H1 (cell line): ENCODE data around the gene IGF2BP3. TPM values are rescaled to one million over a fixed set of nuclear protein-coding genes. Genes with fewer than 3 reads are reported as not detected.

Experiments
- EZH2 ChIP-seq: fragments of 200-600 bp; sonication (generic); IDR thresholded peaks from 2 replicates; pipeline ENCODE4 v1.7.1; 2012; ENCODE audit warnings: low read depth, mild to moderate bottlenecking, moderate library complexity, low read length, inconsistent platforms; ENCODE audit not compliant: severe bottlenecking
- KDM4A ChIP-seq: IDR thresholded peaks from one replicate; pipeline ENCODE4 v1.7.1; 2012; ENCODE audit warnings: low read depth, mild to moderate bottlenecking, moderate library complexity, low read length, inconsistent platforms; ENCODE audit not compliant: severe bottlenecking
- SP2 ChIP-seq: IDR thresholded peaks from 2 replicates; pipeline ENCODE4 v1.6.1; 2012; ENCODE audit warnings: mild to moderate bottlenecking, low read length, inconsistent platforms
- SP4 ChIP-seq: IDR thresholded peaks from 2 replicates; pipeline ENCODE4 v1.6.1; 2012; ENCODE audit warnings: low read length, inconsistent platforms
- TAF1 ChIP-seq: IDR thresholded peaks from 2 replicates; pipeline ENCODE4 v1.6.1; 2011; ENCODE audit warnings: mild to moderate bottlenecking, low read depth, low read length
- polyA plus RNA-seq, 7 experiments: library from polyadenylated mRNA; depleted of rRNA in 3 of 7; stranded (reverse) in 5 of 7; unstranded in 2 of 7; fragments of >200 nt in 5 of 7; fragments of 200-250 nt in 2 of 7; gene quantifications; 1 replicate in 5 of 7; 2 replicates in 1 of 7; 4 replicates in 1 of 7; pipeline versions ENCODE4 v1.2.1 to v1.2.3, GENCODE V29; 2011 to 2013; ENCODE audit warnings: missing spikeins in 2 of 7, mixed read lengths in 2 of 7
- total RNA-seq: library from RNA; stranded (reverse); fragmentation: NEBNext Ultra II Directional; extraction: Animal tissue kit (Norgen Biotek cat#: 25700); gene quantifications from 2 replicates; pipeline ENCODE4 v1.2.1, GENCODE V29; 2021
- TF ChIP-seq, protein P1 (sequence below): fragments of 300-600 bp; sonication (generic); IDR thresholded peaks from 2 replicates; pipeline ENCODE4 v1.7.1; 2012; ENCODE audit warnings: low read length, moderate library complexity, mild to moderate bottlenecking, inconsistent platforms; ENCODE audit not compliant: insufficient replicate concordance

Gene IGF2BP3
- total and polyA plus RNA-seq, 2 of the 8 experiments (the other 6 are each of a cell fraction or from before 2014, with no cell fraction given) = 66.3 to 193 TPM

DNA sequence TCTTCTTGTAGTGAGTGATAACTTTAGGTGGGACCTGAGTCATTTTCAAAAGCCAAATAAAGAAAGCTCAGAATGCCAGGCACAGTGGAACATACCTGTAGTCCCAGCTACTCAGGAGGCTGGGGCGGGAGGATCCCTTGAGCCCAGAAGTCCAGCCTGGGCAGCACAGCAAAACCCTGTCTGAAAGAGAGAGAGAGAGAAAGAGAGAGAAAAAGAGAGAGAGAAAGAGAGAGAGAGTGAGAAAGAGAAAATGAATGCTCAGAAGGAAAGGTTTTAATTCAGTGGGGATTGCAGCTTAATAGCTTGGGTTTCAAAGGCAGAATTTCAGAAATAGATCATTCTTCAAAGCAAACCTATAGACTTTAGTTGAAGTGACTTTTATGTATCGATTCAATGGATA is 198.0 kb downstream of the IGF2BP3 start (continued):
- TF ChIP-seq, protein P1, sequence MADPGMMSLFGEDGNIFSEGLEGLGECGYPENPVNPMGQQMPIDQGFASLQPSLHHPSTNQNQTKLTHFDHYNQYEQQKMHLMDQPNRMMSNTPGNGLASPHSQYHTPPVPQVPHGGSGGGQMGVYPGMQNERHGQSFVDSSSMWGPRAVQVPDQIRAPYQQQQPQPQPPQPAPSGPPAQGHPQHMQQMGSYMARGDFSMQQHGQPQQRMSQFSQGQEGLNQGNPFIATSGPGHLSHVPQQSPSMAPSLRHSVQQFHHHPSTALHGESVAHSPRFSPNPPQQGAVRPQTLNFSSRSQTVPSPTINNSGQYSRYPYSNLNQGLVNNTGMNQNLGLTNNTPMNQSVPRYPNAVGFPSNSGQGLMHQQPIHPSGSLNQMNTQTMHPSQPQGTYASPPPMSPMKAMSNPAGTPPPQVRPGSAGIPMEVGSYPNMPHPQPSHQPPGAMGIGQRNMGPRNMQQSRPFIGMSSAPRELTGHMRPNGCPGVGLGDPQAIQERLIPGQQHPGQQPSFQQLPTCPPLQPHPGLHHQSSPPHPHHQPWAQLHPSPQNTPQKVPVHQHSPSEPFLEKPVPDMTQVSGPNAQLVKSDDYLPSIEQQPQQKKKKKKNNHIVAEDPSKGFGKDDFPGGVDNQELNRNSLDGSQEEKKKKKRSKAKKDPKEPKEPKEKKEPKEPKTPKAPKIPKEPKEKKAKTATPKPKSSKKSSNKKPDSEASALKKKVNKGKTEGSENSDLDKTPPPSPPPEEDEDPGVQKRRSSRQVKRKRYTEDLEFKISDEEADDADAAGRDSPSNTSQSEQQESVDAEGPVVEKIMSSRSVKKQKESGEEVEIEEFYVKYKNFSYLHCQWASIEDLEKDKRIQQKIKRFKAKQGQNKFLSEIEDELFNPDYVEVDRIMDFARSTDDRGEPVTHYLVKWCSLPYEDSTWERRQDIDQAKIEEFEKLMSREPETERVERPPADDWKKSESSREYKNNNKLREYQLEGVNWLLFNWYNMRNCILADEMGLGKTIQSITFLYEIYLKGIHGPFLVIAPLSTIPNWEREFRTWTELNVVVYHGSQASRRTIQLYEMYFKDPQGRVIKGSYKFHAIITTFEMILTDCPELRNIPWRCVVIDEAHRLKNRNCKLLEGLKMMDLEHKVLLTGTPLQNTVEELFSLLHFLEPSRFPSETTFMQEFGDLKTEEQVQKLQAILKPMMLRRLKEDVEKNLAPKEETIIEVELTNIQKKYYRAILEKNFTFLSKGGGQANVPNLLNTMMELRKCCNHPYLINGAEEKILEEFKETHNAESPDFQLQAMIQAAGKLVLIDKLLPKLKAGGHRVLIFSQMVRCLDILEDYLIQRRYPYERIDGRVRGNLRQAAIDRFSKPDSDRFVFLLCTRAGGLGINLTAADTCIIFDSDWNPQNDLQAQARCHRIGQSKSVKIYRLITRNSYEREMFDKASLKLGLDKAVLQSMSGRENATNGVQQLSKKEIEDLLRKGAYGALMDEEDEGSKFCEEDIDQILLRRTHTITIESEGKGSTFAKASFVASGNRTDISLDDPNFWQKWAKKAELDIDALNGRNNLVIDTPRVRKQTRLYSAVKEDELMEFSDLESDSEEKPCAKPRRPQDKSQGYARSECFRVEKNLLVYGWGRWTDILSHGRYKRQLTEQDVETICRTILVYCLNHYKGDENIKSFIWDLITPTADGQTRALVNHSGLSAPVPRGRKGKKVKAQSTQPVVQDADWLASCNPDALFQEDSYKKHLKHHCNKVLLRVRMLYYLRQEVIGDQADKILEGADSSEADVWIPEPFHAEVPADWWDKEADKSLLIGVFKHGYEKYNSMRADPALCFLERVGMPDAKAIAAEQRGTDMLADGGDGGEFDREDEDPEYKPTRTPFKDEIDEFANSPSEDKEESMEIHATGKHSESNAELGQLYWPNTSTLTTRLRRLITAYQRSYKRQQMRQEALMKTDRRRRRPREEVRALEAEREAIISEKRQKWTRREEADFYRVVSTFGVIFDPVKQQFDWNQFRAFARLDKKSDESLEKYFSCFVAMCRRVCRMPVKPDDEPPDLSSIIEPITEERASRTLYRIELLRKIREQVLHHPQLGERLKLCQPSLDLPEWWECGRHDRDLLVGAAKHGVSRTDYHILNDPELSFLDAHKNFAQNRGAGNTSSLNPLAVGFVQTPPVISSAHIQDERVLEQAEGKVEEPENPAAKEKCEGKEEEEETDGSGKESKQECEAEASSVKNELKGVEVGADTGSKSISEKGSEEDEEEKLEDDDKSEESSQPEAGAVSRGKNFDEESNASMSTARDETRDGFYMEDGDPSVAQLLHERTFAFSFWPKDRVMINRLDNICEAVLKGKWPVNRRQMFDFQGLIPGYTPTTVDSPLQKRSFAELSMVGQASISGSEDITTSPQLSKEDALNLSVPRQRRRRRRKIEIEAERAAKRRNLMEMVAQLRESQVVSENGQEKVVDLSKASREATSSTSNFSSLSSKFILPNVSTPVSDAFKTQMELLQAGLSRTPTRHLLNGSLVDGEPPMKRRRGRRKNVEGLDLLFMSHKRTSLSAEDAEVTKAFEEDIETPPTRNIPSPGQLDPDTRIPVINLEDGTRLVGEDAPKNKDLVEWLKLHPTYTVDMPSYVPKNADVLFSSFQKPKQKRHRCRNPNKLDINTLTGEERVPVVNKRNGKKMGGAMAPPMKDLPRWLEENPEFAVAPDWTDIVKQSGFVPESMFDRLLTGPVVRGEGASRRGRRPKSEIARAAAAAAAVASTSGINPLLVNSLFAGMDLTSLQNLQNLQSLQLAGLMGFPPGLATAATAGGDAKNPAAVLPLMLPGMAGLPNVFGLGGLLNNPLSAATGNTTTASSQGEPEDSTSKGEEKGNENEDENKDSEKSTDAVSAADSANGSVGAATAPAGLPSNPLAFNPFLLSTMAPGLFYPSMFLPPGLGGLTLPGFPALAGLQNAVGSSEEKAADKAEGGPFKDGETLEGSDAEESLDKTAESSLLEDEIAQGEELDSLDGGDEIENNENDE = no peak
- TF ChIP-seq TAF1 = no peak
- TF ChIP-seq SP4 = no peak
- no peak for TF ChIP-seq KDM4A
- TF ChIP-seq EZH2 = no peak
- no peak for TF ChIP-seq SP2
- TF ChIP-seq, all 59 proteins: peak for 0
